Choroid plexus epithelial cell (primary cell): Measurements from ENCODE around the gene NINJ2.

Source experiments
- DNase-seq: peaks from one replicate; pipeline ENCODE4 v3.0.0-alpha.2; 2010; ENCODE audit warnings: low read depth
- H3K4me3 ChIP-seq: 2 replicates; pipeline ENCODE4 v1.5.1; 2011; ENCODE audit warnings: low read depth, mild to moderate bottlenecking, control low read depth, low read length, moderate library complexity
- CTCF ChIP-seq: conservative IDR thresholded peaks from 2 replicates; pipeline ENCODE4 v1.5.1; 2011; ENCODE audit warnings: low read depth, mild to moderate bottlenecking, control low read depth, inconsistent platforms, low read length, moderate library complexity

The NINJ2 gene

GRCh38 chr12:541676-542324 lies 121.4 kb downstream of the NINJ2 start:
- H3K4me3 ChIP-seq: no peak overlapping the region
- no peak for TF ChIP-seq CTCF
- DNase-seq: no peak

DNA sequence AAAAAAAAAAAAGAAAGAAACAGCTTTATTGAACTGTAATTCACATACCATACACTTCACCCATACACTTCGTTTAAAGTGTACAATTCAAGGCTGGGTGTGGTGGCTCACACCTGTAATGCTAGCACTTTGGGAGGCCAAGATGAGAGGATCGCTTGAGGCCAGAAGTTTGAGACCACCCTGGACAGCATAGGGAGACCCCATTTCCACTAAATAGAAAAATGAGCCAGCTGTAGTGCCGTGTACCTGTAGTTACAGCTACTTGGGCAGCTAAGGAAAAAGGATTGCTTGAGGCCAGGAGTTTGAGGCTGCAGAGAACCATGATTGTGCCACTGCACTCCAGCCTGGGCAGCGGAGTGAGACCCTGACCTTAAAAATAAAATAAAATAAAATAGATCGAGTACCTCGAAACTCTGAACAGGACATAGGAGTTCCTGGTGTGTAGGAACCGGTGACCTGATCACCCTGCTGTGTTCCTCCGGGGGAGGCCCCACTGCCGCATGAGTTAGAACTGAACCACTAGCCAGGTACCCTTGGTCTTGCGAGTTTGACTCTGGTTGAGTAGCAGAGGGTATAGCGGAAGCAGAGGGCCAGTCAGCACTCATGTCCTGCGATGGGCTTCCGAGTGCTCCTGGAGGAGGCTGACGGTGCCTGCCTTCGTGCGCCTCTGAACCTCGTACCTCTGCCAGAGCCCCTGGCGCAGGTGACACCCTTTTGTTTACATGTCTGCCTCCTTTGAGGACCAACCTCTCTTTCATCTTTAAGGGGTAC lies 123.5 kb downstream of the NINJ2 start:
- H3K4me3 ChIP-seq: no peak overlapping the region
- TF ChIP-seq CTCF: no peak
- no peak for DNase-seq

GRCh38 chr12:538731-539539 lies 124.3 kb downstream of the NINJ2 start:
- no peak for TF ChIP-seq CTCF
- peak; percentile 64 for DNase-seq
- H3K4me3 ChIP-seq: no peak overlapping the region

DNA sequence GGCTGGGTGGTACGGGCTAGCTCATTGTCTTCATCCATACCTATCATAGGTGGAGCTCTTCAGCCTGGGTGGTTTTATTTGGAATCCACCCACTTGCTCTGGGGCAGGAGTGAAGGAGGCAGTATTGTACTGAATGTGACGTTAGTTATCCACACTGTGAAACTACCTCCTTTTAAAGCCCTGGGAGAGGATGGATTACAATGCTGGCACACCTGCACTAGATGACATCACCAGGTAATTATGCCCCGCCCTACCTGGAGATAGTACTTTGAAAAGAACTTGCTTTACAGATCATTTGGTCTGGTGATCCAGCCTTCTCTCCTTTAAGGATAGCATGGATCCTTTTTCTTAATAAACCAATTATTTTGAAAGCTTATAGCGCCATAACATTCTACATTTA lies 125.5 kb downstream of the NINJ2 start:
- no peak for DNase-seq
- no peak for TF ChIP-seq CTCF
- H3K4me3 ChIP-seq: no peak overlapping the region

DNA sequence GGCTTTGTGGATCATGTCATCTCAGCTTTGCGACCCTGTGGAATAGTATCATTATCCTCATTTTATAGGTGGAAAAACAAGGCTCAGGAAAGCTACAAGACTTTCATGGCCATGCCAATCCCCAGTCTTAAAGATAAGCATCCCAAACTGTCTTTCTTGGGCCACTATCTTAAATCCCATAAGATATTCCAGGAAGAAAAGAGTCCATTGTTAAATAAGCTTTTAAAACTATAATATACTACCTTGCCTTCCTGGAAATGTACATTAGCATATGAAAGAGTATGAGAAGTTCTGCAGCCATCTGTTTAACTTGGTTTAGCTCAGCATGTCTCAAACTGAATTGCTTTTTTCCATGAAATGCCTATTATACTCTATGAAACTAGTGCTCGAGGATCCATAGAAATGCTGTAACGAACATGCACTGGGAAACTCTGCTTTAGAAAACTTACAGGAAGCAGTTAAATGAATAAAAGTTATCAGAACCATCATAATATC lies 126.4 kb downstream of the NINJ2 start:
- no peak for TF ChIP-seq CTCF
- no peak for DNase-seq
- no peak overlapping the region for H3K4me3 ChIP-seq

DNA sequence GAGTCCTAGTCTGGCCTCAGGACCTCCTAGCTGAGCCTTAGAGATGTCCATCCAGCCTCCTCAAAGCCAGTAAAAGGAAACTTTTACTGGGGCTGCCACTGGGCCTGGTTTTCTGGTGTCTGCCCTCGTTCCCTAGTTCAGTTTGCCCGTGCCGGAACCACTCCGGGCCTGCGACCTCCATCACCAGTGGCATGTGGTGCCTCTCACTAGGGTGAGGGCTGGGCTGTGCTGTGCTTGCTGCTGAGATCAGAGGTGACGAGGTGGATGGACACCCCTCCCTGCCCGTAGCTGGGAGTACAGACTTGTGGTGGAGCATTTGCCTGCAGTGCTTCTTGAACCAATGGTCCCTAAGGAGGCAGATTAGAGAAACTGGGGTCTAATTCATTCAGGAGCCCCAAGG lies 127.8 kb downstream of the NINJ2 start:
- H3K4me3 ChIP-seq: no peak overlapping the region
- TF ChIP-seq CTCF: no peak
- DNase-seq: no peak
